ENCODE measurements around the gene CELF5.

DNA sequence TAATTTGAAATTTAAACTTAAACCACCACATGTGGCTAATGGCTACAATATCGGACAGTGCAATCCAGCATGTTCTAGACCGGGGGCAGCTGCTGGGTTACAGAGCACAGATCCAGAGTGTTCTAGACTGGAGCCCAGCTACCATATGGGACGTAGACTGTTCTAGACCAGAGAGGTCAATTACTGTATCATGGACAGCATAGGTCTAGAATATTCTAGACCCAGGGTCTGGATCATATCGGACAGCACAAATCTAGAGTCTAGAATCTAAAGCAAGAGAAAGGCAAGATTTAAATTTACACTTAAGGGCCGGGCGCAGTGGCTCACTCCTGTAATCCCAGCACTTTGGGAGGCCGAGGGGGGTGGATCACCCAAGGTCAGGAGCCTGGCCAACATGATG lies 37.9 kb downstream of the CELF5 start:
- TF ChIP-seq, protein P1, sequence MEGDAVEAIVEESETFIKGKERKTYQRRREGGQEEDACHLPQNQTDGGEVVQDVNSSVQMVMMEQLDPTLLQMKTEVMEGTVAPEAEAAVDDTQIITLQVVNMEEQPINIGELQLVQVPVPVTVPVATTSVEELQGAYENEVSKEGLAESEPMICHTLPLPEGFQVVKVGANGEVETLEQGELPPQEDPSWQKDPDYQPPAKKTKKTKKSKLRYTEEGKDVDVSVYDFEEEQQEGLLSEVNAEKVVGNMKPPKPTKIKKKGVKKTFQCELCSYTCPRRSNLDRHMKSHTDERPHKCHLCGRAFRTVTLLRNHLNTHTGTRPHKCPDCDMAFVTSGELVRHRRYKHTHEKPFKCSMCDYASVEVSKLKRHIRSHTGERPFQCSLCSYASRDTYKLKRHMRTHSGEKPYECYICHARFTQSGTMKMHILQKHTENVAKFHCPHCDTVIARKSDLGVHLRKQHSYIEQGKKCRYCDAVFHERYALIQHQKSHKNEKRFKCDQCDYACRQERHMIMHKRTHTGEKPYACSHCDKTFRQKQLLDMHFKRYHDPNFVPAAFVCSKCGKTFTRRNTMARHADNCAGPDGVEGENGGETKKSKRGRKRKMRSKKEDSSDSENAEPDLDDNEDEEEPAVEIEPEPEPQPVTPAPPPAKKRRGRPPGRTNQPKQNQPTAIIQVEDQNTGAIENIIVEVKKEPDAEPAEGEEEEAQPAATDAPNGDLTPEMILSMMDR (conservative IDR thresholded peaks at IDR 0.05) = no peak
- TF ChIP-seq EZH2 (IDR thresholded peaks at IDR 0.05; ENCODE audit: low read depth) = no peak

All from PC-9 (cell line).